ENCODE data around the gene CACNG7.
"Not testable (repeated sequence)": the region's sequence is repeated elsewhere in the genome, so short reads cannot be mapped to it uniquely, and the experiment has no call there.

Gene CACNG7

DNA sequence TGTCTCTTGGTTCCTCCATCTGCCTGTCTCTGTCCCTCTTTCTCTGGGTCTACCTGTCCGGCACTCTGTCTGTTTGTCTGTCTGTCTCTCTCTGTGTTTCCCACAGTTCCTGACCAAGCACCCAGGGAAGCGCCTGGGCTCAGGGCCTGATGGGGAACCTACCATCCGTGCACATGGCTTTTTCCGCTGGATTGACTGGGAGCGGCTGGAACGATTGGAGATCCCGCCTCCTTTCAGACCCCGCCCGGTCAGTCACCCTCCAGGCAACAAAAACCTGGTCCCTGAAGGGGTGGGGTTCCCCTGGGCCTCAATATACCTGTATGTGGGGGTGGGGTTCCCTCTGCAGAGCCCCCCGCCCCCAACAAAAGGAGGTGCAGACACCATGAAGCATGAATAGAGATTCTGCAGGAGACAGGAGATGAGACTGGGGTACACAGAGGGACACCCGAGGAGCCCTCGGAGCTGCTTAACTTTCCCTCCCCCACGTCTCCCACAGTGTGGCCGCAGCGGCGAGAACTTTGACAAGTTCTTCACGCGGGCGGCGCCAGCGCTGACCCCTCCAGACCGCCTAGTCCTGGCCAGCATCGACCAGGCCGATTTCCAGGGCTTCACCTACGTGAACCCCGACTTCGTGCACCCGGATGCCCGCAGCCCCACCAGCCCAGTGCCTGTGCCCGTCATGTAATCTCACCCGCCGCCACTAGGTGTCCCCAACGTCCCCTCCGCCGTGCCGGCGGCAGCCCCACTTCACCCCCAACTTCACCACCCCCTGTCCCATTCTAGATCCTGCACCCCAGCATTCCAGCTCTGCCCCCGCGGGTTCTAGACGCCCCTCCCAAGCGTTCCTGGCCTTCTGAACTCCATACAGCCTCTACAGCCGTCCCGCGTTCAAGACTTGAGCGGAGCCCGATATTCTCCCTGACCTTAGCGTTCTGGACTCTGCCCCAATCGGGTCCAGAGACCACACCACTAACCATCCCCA is 2.6 kb upstream of the CACNG7 start:
- peak; percentile 61 to 69 for DNase-seq

DNA sequence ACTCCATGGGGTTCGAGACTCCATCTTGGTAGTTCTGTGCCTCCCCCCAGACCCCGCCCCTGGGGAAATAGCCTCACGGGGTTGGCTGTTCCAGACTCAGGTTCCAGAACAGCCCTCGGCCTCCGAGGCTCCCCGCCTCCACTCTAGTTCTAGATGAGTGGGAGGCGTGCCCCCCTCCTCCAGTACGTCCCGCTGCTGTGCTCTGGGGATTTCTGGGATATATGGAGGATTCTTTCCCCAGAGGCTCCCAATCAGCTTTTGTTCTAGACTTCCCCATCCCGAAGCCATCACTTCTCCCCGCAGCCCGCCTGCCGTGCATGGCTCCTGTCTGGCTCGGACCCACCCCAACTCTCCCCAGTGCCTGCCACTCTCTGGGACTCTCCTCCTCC is 1.9 kb upstream of the CACNG7 start:
- DNase-seq = no peak

DNA sequence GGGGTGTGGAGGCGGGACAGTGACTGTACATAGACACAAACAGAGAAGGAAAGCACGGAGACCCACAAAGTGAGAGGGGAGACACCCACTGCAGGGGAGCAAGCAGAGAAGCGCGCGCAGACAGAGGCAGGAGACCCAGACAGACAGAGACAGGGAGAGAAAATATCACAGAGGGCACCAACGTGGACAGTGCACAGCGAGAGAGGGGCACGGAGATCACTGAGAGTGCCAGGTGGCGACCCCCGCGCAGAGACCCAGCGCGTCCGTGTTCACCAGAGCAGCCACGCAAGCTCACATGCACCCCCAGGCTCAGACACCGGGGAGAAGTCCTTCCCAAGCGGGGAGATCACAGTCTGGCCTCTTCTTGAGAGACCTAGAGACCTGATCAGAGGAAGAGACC is 1.4 kb upstream of the CACNG7 start:
- DNase-seq = no peak

DNA sequence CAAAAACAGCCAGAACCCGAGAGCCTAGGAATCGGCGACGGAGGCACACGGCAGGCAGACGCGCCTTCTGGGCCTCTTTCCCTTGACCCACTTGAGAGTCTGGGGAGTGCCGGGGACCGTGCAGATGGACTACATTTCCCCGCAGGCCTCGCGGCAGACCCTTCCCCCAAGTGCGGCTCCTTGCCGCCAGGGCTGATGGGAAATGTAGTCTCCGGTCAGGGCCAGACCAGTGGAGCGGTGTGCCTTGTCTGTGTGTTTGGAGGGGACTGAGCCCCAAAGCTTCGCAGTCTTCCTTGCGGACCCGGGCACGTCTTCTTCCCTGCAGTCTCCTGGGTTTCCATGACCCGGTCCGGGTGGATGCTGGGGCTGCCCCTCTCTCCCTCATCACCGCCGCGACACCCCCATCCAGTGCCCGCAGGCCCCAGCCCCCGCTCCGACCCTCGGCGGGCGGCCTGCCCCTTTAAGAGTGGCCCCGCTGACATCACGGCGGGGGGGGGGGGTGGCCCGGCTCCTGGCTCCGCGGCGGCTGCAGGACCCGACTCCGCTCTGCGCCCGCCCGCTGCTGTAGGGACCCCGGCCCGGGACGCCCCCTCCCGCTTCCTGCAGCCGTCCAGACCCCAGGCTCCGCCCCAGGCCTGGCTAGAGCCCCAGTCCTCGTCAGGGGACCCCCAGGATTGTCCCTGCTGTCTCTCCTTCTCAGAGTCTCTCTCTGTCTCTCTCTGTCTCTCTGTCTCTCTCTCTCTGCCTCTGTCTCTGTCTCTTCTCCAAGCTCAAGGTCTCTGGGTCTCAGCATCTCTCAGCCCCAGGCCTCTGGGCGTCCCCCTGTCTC is 758 bp upstream of the CACNG7 start:
- DNase-seq = peak; percentile 37 to 48

DNA sequence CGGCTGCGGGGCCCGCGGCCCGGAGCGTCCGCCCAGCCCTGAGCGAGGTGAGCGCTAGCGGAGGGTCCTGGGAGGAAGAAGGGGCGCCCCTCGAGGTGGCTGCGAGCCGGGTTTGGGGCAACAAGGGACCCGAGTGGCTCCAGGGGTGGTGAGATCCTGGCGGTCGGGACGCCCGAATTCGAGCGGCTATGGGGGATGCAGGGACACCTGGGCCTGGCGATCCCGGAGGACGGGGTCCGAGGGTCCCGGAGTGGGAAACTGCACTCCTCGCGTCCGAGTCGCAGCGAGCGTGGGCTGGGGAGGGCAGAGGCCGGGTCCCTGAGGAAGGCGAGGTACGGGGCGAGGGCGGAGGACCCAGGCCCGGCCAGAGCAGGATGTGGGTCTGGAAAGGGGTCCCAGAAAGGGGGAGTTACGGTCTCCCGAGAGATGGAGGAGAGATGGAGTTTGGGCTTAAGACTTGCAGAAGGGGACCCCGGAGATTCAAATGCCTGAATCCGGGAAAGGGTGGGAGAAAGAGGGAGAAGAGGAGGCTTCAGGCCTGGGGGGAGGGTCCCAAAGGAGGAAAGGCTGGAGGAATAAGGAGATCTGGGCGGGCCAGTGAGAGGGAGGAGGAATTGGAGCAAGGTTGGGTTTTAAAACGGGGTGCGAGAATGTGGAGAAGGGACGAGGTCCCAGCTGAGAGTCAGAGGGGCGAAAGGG is 542 bp downstream of the CACNG7 start:
- no peak for DNase-seq

DNA sequence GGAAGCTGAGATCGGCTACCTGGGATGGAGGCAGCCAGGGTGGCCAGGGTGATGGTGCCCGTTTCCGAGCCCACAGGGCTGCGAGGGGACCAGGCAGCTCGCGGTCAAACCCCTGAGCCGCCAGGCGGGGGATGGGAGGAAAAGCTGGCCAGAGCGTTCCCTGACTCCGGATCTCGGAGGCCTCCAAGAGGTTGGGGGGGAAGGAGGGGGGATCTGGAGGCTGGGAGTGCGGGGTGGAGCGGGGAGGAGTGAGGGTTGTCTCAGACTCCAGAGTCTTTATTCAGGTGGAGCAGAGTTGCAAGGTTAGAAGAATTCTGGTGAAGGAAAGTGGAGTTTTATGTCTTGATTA is 1.1 kb downstream of the CACNG7 start:
- no peak for DNase-seq

DNA sequence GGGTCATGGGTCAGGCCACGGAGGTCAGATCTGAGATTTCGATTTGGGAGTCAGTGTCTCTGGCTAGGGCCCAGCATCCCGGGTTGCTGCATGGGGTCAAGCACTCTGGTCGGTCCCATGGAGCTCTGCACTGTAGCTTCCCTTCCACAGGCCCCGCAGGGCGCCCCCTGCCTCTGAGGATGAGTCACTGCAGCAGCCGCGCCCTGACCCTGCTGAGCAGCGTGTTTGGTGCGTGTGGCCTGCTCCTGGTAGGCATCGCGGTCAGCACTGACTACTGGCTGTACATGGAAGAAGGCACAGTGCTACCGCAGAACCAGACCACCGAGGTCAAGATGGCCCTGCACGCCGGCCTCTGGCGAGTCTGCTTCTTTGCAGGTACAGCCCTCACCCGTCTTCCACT is 3.6 kb downstream of the CACNG7 start:
- DNase-seq = no peak

DNA sequence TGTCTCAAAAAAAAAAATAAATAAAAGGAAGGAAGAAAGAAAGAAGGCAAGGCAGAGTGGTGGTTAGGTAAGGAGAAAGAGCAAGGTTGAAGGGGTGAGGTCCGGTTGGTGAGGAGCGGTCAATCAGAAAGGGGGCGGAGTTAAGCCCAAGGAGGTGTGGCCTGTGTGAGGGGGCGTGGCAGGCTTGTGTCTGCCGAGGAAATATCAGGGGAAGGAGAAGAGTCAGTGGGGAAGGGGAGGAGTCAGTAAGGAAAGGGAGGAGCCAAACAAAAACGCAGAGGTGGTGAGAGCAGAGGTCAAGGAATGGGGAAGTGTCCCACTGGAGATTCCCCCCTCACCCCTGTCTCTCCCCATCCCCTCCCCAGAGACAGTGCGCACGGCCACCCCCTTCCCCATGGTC is 5.9 kb downstream of the CACNG7 start:
- no peak for DNase-seq

DNA sequence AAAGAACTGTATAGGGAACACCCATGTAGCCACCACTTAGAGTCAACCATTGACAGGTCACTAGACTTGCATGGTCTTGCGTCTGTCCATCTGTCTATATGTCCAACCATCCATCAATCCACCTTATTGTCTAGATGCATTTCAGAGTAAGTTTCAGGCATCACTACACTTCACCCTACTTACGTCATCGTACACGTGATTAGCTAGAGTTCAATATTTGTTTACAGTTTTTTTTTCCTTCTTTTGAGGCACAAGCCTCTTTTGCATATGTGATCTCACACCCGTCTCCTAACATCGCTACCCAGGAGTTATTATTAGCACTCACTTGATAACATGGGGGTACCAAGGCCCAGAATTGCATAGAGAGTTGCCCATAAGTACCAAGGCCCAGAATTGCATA is 6.9 kb downstream of the CACNG7 start:
- no peak for DNase-seq

DNA sequence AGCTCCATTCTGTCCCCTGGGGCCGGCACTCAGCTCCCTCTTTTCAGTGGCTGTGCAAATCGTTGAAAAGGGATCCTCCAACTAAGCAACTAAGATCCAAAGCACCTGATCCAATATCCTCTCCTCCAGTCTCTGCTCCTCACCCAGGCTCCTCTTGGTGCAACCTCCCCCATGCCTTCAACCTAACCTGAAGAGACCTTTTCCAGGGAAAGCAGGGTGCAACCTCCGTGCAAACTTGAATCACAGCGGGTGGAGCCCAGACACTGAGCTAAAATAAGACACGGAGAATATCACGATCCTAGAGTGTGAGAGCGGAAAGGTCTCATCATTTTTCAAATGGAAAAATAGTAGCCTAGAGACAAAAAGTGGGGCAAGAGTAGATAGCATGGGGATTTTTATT is 8.3 kb downstream of the CACNG7 start:
- no peak for DNase-seq

DNA sequence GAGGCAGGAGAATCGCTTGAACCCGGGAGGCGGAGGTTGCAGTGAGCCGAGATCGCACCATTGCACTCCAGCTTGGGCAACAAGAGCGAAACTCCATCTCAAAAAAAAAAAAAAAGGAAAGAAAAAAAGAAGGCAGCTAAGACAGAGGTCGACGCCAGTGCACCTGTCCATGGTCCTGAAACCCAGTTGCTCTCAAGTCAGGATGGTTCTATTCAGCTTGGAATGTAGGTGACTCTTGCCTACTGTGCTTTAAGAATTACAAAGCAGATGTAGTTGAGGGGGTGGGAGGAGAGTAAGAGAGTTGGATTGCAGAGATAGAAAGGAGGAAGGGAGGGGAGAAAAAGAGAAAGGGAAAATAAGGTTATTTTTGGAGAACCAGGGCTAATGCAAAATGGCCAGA is 18.7 kb downstream of the CACNG7 start:
- peak in 1 of 2 donors; percentile 18 for DNase-seq

DNA sequence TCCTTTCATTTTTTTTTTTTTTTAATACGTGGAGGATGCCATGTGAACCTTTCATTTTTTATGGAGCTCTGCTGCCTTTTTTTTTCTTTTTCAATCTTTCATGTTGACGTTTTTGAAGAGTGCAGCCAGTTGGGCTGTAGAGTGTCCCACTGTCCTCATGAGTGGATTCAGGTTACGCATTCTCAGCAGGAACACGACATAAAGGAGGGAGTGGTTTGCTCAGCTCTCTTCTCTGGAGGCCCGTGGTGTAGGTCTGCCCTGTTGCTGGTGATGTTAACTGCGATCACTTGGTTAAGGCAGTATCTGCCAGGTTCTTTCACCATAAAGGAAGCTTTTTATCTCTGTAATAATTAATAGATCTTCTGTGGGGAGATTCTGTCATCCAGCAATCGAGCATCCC is 27.0 kb downstream of the CACNG7 start:
- DNase-seq = no peak

DNA sequence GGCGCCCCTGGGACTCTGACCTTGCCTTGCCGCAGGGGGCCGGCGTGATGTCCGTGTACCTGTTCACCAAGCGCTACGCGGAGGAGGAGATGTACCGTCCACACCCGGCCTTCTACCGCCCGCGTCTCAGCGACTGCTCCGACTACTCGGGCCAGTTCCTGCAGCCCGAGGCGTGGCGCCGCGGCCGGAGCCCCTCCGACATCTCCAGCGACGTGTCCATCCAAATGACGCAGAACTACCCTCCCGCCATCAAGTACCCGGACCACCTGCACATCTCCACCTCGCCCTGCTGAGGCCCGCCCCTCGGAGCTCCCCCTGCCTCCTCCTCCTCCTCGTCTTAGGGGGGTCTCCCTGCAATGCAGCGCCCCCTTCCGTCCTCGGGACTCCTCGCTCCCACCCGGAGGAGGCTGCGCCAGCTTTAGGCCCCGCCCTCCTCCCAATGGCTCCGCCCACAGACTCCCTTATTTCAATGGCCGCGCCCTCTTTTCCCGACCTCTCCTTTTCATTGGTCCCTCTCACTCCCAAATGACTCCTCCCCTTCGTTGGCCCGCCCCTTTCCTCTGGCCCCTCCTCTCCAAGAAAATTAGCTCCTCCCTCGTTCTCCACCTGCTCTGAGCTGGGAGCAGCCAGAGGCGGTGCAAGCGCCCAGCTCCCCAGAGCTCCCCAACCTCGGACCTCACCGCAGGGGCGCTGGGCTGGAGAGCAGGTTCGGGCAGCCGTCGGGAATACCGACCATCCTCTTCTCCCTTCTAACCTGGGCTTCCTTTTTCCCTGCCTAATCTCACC is 33.1 kb downstream of the CACNG7 start:
- DNase-seq = no peak

DNA sequence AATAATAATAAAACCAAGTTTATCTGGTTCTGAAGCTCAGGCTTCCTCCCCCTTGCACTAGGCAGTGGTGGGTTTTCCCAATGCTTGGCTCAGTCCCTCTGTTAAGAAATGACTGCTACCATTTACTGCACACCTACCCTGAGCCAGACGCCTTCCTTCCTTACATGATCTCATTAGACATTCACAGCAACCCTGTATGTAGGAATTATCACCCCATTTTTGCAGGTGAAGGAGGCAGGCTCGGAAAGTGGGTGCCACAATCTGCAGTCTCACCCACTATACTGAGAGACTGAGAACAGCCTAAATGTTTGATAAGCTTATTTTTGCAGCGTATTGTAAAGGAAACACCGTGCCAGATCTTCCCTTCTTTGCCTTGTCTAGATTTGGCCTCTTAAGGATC is 35.3 kb downstream of the CACNG7 start:
- DNase-seq = no peak

DNA sequence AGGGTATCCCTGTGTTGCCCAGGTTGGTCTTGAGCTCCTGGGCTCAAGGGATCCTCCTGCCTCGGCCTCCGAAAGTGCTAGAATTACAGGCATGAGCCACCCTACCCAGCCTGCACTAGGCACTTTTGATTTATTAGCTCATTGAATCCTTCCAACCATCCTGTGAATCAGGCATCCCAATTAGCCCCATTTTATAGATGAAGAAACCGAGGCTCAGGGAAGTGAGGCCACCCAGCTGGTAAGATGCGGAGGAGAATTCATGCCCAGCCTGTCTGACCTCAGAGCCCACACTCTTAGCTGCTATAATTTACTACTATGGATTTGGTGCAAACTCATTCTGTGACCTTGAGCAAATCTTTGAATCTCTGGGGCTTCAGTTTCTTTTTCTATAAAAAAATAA is 35.9 kb downstream of the CACNG7 start:
- no peak for DNase-seq

DNA sequence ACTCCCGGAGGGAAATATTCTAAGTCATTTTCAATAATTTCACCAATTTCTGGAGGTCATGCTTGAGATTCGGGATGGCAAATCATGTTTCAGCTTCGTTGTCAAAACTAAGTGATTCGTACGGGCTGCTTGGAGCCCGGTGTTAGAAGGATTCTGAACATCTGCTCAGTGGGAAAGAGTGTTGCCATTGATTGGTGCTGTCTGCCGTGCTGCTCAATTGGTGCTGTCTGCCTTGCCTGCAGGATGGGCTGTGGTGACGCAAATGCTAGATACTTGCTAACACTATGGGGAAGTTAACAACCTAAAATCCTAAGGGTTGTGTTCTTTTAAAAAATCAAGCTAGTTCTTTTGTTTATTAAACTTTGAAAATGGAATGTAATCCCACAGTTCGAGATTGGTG is 36.4 kb downstream of the CACNG7 start:
- no peak for DNase-seq

DNA sequence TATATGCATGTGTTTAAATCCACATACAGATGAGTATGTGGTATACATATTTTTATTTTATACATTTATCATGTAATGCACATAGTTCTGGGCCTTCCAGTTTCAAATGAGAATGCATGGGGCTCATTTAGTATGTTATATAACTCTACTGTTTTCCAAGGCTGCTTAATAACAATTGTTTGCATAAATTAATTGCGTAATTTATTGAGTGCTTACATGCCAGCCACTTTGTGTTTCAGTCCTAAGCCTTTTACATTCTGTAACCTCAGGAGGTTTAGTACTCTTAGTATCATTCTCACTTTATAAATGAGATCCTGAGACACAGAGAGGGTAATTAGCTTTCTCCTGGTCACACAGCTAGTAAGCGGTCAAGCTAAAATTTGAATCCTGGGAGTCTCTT is 36.9 kb downstream of the CACNG7 start:
- no peak for DNase-seq

DNA sequence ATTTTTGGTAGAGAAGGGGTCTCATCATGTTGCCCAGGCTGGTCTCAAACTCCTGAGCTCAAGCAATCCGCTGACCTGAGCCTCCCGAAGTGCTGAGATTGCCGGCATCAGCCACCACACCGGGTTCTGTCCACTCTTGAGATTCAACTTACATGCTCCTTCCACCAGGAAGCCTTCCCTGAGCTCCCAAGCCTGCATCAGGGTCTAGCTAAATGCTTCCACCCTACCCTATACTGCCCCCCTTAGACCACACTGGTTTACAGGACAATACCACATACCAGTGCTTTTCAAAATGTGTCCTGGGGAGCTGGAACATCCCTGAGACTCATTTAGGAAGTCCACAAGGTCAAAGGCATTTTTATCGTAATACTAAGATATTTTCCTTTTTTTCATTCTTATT is 38.5 kb downstream of the CACNG7 start:
- DNase-seq = no peak

DNA sequence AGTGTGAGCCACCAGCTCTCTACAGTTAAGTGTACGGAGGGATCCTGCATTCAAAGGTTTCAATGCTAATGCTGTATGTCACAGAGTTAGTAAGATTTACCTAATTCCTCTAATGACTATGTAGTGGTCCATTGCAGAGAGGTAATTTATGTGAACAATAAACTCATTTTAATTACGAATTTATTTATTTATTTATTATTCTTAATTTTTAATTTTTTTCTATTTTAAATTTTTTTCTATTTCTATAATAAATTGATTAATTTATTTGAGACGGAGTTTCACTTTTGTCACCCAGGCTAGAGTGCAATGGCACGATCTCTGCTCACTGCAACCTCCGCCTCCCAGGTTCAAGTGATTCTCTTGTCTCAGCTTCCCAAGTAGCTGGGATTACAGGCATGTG is 39.5 kb downstream of the CACNG7 start:
- DNase-seq = not testable (repeated sequence)

DNA sequence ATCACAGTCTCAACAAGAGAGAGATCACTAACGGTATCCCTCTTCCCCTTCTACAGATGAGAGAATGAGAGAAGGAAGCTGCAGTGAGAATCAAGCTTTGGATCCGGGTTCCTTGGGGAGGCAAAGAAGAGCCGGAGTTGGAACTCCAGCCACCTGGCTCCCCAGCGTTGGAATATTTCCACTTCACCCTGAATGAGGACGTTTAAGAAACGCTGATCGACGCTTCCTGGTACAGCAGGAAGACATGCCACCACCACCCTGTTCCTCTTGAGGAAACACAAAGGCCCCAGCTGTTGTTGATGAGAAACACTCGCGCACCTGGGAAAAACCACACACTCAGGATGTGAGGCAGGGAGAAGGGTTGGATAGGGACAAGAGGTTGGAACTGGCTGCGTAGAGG is 42.4 kb downstream of the CACNG7 start:
- DNase-seq = no peak

DNA sequence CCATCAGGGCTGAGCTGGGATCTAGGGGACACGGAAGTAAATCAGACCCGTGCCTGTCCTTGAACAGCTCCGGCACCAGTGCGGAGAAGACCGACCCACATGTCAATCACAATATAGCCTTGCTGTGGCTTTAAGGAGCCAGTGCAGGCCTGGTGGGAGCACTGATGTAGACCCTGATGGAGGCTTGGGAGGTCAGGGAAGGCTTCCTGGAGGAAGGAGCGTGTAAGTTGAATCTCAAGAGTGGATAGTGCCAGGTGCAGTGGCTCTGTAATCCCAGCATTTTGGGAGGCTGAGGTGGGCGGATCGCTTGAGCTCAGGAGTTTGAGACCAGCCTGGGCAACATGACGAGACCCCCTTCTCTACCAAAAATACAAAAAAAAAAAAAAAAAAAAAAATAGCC is 42.9 kb downstream of the CACNG7 start:
- DNase-seq = no peak

DNA sequence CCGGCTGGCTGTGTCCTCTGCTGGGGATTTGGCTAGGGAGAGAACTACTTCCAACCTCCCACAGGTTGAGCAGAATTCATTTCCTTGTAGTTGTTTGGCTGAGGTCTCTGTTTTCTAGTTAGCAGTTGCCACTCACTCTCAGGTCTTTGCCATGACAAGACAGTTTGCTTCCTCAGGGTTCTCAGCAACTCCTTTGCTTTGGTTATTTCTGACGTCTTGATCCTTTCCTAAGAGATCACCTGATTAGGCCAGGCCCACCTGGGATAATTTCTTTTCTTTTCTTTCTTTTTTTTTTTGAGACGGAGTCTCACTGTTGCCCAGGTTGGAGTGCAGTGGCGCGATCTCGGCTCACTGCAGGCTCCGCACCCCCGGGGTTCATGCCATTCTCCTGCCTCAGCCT is 44.3 kb downstream of the CACNG7 start:
- no peak for DNase-seq
